Ascending aorta (tissue), 2 donors: ENCODE data around the gene LDAF1. TPM values are rescaled to one million over a fixed set of nuclear protein-coding genes. Genes with fewer than 3 reads are reported as not detected.

Experiments
- DNase-seq, 2 donors: peaks; one replicate each; pipeline ENCODE4 v3.0.0-alpha.2; 2019; ENCODE audit warnings: low spot score in 2 of 2
- H3K27ac ChIP-seq, 2 donors: fragments of 200-600 bp; sonication (generic); one replicate each; pipeline ENCODE4 v1.5.1; 2016 to 2017; ENCODE audit warnings: mild to moderate bottlenecking in 1 of 2
- H3K27me3 ChIP-seq: fragments of 200-600 bp; sonication (generic); one replicate; pipeline ENCODE4 v1.5.1; 2017
- H3K36me3 ChIP-seq, 2 donors: fragments of 200-600 bp; sonication (generic); one replicate each; pipeline ENCODE4 v1.5.1; 2016
- H3K4me1 ChIP-seq, 2 donors: fragments of 200-600 bp; sonication (generic); one replicate each; pipeline ENCODE4 v1.5.1; 2016 to 2017; ENCODE audit warnings: mild to moderate bottlenecking in 1 of 2
- H3K4me3 ChIP-seq, 2 donors: fragments of 200-600 bp; sonication (generic); one replicate each; pipeline ENCODE4 v1.5.1; 2016 to 2017; ENCODE audit warnings: mild to moderate bottlenecking in 1 of 2
- H3K9me3 ChIP-seq, 2 donors: fragments of 200-600 bp; sonication (generic); one replicate each; pipeline ENCODE4 v1.5.1; 2016
- CTCF ChIP-seq, 3 experiments: fragments of 200-600 bp in 2 of 3; fragments of 450-650 bp in 1 of 3; sonication (generic) in 2 of 3; IDR thresholded peaks; one replicate each; pipeline ENCODE4 v1.5.1; 2016 to 2019; ENCODE audit warnings: antibody characterized with exemption in 3 of 3, mild to moderate bottlenecking in 1 of 3, moderate library complexity in 1 of 3
- intact Hi-C: fragments of 100-400 bp; cut with DNase I; formaldehyde crosslinking; loops from one replicate; pipeline ENCODE4 v1.15.1; 2023
- total RNA-seq: library from RNA; depleted of rRNA; stranded (reverse); fragments of >200 nt; gene quantifications from one replicate; pipeline ENCODE4 v1.1.0, GENCODE V29; 2016

Gene LDAF1
- total RNA-seq, 1 donor from 2014 or later, result 23.5 TPM

- Histone ChIP-seq H3K27me3 (no peaks in the 10 kb centered on the region), H3K27ac (no peak overlapping the region), H3K4me3 (no peak overlapping the region), H3K9me3 (no peaks in the 10 kb centered on the region), H3K36me3 (no peaks in the 10 kb centered on the region), H3K4me1 (no peaks in the 10 kb centered on the region)
- intact Hi-C loops, result no loop called here
- no peak for TF ChIP-seq CTCF (IDR thresholded peaks at IDR 0.05)
- no peak for DNase-seq
Observed at GRCh38 chr16:21218153-21218552, 59.7 kb downstream of the LDAF1 start.

GRCh38 chr16:21219551-21219950, 61.1 kb downstream of the LDAF1 start:
- no peak for TF ChIP-seq CTCF (IDR thresholded peaks at IDR 0.05)
- H3K27me3 ChIP-seq, result no peaks in the 10 kb centered on the region
- intact Hi-C loops, result no loop called here

GRCh38 chr16:21222495-21223337, 64.2 kb downstream of the LDAF1 start:
- intact Hi-C loops, result no loop called here
- Histone ChIP-seq H3K27me3 (no peaks in the 10 kb centered on the region), H3K9me3 (no peaks in the 10 kb centered on the region), H3K4me1 (no peaks in the 10 kb centered on the region), H3K27ac (no peak overlapping the region), H3K36me3 (no peaks in the 10 kb centered on the region), H3K4me3 (no peak overlapping the region)
- DNase-seq, result no peak
- TF ChIP-seq CTCF (IDR thresholded peaks at IDR 0.05), result no peak

More at GRCh38 chr16:21219551-21219950, 61.1 kb downstream of the LDAF1 start:
- Histone ChIP-seq H3K9me3 (no peaks in the 10 kb centered on the region), H3K27ac (no peak overlapping the region), H3K4me3 (no peak overlapping the region), H3K36me3 (no peaks in the 10 kb centered on the region), H3K4me1 (no peaks in the 10 kb centered on the region)
- no peak for DNase-seq

- Histone ChIP-seq H3K4me3 (no peak overlapping the region), H3K4me1 (no peaks in the 10 kb centered on the region), H3K36me3 (no peaks in the 10 kb centered on the region), H3K27me3 (no peaks in the 10 kb centered on the region), H3K27ac (no peak overlapping the region), H3K9me3 (no peaks in the 10 kb centered on the region)
- DNase-seq, result no peak
- TF ChIP-seq CTCF (IDR thresholded peaks at IDR 0.05), result no peak
- intact Hi-C loops, result no loop called here
Observed at GRCh38 chr16:21223787-21224186, 65.3 kb downstream of the LDAF1 start.

GRCh38 chr16:21224800-21225199, 66.3 kb downstream of the LDAF1 start:
- Histone ChIP-seq H3K9me3 (no peaks in the 10 kb centered on the region), H3K27me3 (no peaks in the 10 kb centered on the region), H3K4me1 (no peaks in the 10 kb centered on the region), H3K36me3 (no peaks in the 10 kb centered on the region), H3K27ac (no peak overlapping the region), H3K4me3 (no peak overlapping the region)
- intact Hi-C loops, result no loop called here
- no peak for DNase-seq
- TF ChIP-seq CTCF (IDR thresholded peaks at IDR 0.05), result no peak
